T-cell (primary cell): ENCODE results near the gene TRPM6. TPM values are rescaled to one million over a fixed set of nuclear protein-coding genes. Genes with fewer than 3 reads are reported as not detected.

Experiments used
- ATAC-seq, 4 experiments: fragments of 200-7000 bp in 3 of 4; fragments of 150-1000 bp in 1 of 4; cut with Tn5 transposase; replicated peaks in 1 of 4; 1 replicate in 3 of 4; 2 replicates in 1 of 4; pipeline ENCODE4 v1.10.0; 2021; ENCODE audit warnings: moderate library complexity in 3 of 4, mild to moderate bottlenecking in 2 of 4, moderate number of reproducible peaks in 1 of 4
- CTCF ChIA-PET, 2 donors: fragments of 300-600 bp; sonication (Branson Sonifier 250); formaldehyde crosslinking; loops; one replicate each; lab custom pipeline; 2022; ENCODE audit warnings: antibody characterized with exemption in 2 of 2; lab: Charles Lee
- POLR2A ChIA-PET, 2 donors: fragments of 300-600 bp; sonication (Branson Sonifier 250); formaldehyde crosslinking; loops; one replicate each; lab custom pipeline; 2022; ENCODE audit warnings: antibody characterized with exemption in 2 of 2; lab: Charles Lee
- DNase-seq, 35 experiments: peaks; one replicate each; pipeline versions ENCODE4 v3.0.0 to v3.0.0-alpha.2; 2013 to 2023
- H3K27ac ChIP-seq: one replicate; pipeline ENCODE4 v1.5.1; 2013; ENCODE audit warnings: low read length
- H3K27me3 ChIP-seq, 2 experiments: replicated peaks in 1 of 2; 1 replicate in 1 of 2; 2 replicates in 1 of 2; pipeline versions ENCODE4 v1.6.1 to v1.7.0; 2013; ENCODE audit warnings: low read length in 1 of 2, mixed read lengths in 1 of 2; ENCODE audit not compliant: control insufficient read depth in 2 of 2, insufficient read depth in 2 of 2; ENCODE audit errors: extremely low read depth in 1 of 2
- H3K36me3 ChIP-seq, 2 donors: 1 replicate in 1 of 2; 2 replicates in 1 of 2; pipeline versions ENCODE4 v1.6.1 to v1.7.0; 2013; ENCODE audit warnings: low read length in 1 of 2; ENCODE audit not compliant: control insufficient read depth in 2 of 2, insufficient read depth in 1 of 2; ENCODE audit errors: extremely low read depth in 1 of 2
- H3K4me1 ChIP-seq, 2 experiments: 1 replicate in 1 of 2; 2 replicates in 1 of 2; pipeline versions ENCODE4 v1.6.1 to v1.7.0; 2013; ENCODE audit warnings: low read length in 2 of 2, mixed read lengths in 1 of 2; ENCODE audit not compliant: insufficient read depth in 2 of 2, control insufficient read depth in 1 of 2; ENCODE audit errors: extremely low read depth in 1 of 2
- H3K4me3 ChIP-seq, 2 donors: 1 replicate in 1 of 2; 2 replicates in 1 of 2; pipeline versions ENCODE4 v1.5.1 to v1.7.0; 2013; ENCODE audit warnings: mild to moderate bottlenecking in 2 of 2, low read length in 1 of 2, moderate library complexity in 1 of 2; ENCODE audit not compliant: control insufficient read depth in 1 of 2; ENCODE audit errors: extremely low read depth in 1 of 2
- H3K9me3 ChIP-seq: 2 replicates; pipeline ENCODE4 v1.7.0; 2013
- H3K27ac Mint-ChIP-seq, 2 donors: one replicate each; pipeline ENCODE4 v1.8.0; 2020 to 2021; ENCODE audit warnings: mild to moderate bottlenecking in 2 of 2, mixed read lengths in 2 of 2
- H3K27me3 Mint-ChIP-seq, 2 donors: one replicate each; pipeline ENCODE4 v1.8.0; 2021 to 2022; ENCODE audit warnings: mixed read lengths in 2 of 2
- H3K36me3 Mint-ChIP-seq: one replicate; pipeline ENCODE4 v1.8.0; 2021; ENCODE audit warnings: mixed read lengths
- H3K4me1 Mint-ChIP-seq, 3 donors: one replicate each; pipeline ENCODE4 v1.8.0; 2020 to 2022; ENCODE audit warnings: mixed read lengths in 3 of 3, mild to moderate bottlenecking in 1 of 3
- H3K4me3 Mint-ChIP-seq, 3 donors: one replicate each; pipeline ENCODE4 v1.8.0; 2020 to 2022; ENCODE audit warnings: mild to moderate bottlenecking in 3 of 3, mixed read lengths in 3 of 3, moderate library complexity in 3 of 3
- H3K9me3 Mint-ChIP-seq, 3 donors: one replicate each; pipeline ENCODE4 v1.8.0; 2020 to 2022; ENCODE audit warnings: mixed read lengths in 3 of 3
- WGBS: methylation state at CpG from one replicate; pipeline ENCODE4 v1.1.5; 2013; ENCODE audit warnings: missing lambda C conversion rate; ENCODE audit not compliant: insufficient coverage; 5-methylcytosine and 5-hydroxymethylcytosine counted together
- total RNA-seq, 35 experiments: library from RNA in 6 of 35; stranded (reverse) in 6 of 35; fragments of 120-200 nt in 1 of 35; gene quantifications; one replicate each; pipeline versions ENCODE4 v1.2.1 to v1.2.4 and lab custom pipeline; 2013 to 2026

TRPM6 gene
- total RNA-seq, 5 donors from 2014 or later (not counting 1 experiment from before 2014, with no cell fraction given): not detected

GRCh38 chr9:74821636-74822035, 66.1 kb downstream of the TRPM6 start:
- no peak overlapping the region for H3K27ac ChIP-seq
- no peak overlapping the region for H3K4me3 Mint-ChIP-seq
- H3K4me1 Mint-ChIP-seq: no peaks in the 10 kb centered on the region
- H3K4me3 ChIP-seq: no peak overlapping the region
- H3K27me3 Mint-ChIP-seq: peaks cover 4% of the 10 kb centered on the region in 2 donors
- no peaks in the 10 kb centered on the region for H3K9me3 ChIP-seq
- no peaks in the 10 kb centered on the region for H3K4me1 ChIP-seq
- POLR2A ChIA-PET: no interaction called here
- H3K27ac Mint-ChIP-seq: no peak overlapping the region
- H3K36me3 Mint-ChIP-seq: no peaks in the 10 kb centered on the region
- no peak for ATAC-seq
- H3K36me3 ChIP-seq: no peaks in the 10 kb centered on the region
- no peaks in the 10 kb centered on the region for H3K9me3 Mint-ChIP-seq
- 74% methylated on average over 8 of the region's 8 CpGs for WGBS
- H3K27me3 ChIP-seq: no peaks in the 10 kb centered on the region
- no peak for DNase-seq
- CTCF ChIA-PET: interaction anchor here in 1 of 2 donors (0.5 kb wide), 1 partner anchor 1568 kb away, joined by 3 read pairs; no protein-coding TSS in a partner anchor

- no peak for ATAC-seq
Observed at GRCh38 chr9:74817816-74818215, 69.9 kb downstream of the TRPM6 start.

GRCh38 chr9:74817281-74817810, 70.4 kb downstream of the TRPM6 start:
- Mint-ChIP-seq H3K27ac (no peak overlapping the region), H3K27me3 (peaks cover 3% of the 10 kb centered on the region in 2 donors), H3K4me1 (no peaks in the 10 kb centered on the region), H3K4me3 (no peak overlapping the region), H3K9me3 (no peaks in the 10 kb centered on the region), H3K36me3 (no peaks in the 10 kb centered on the region)
- no peak overlapping the region for H3K27ac ChIP-seq
- WGBS: 90% methylated on average over 6 of the region's 9 CpGs
- ATAC-seq (no peak), DNase-seq (no peak)
- no peaks in the 10 kb centered on the region for H3K36me3 ChIP-seq
- H3K4me3 ChIP-seq: no peak overlapping the region
- H3K9me3 ChIP-seq: no peaks in the 10 kb centered on the region
- H3K27me3 ChIP-seq: peaks cover 0 to 3% of the 10 kb centered on the region in 2 experiments
- POLR2A ChIA-PET: no interaction called here
- H3K4me1 ChIP-seq: no peaks in the 10 kb centered on the region
- CTCF ChIA-PET: no interaction called here

More at GRCh38 chr9:74817816-74818215, 69.9 kb downstream of the TRPM6 start:
- ChIA-PET POLR2A (no interaction called here), CTCF (no interaction called here)
- H3K4me1 Mint-ChIP-seq: no peaks in the 10 kb centered on the region
- H3K36me3 Mint-ChIP-seq: no peaks in the 10 kb centered on the region
- no peaks in the 10 kb centered on the region for H3K9me3 Mint-ChIP-seq
- Histone ChIP-seq H3K36me3 (no peaks in the 10 kb centered on the region), H3K9me3 (no peaks in the 10 kb centered on the region), H3K27ac (no peak overlapping the region), H3K27me3 (peaks cover 0 to 3% of the 10 kb centered on the region in 2 experiments), H3K4me3 (no peak overlapping the region), H3K4me1 (no peaks in the 10 kb centered on the region)
- no peak overlapping the region for H3K4me3 Mint-ChIP-seq
- no peak overlapping the region for H3K27ac Mint-ChIP-seq
- no CpG with 5 or more reads among the region's 2 CpGs for WGBS
- peaks cover 3% of the 10 kb centered on the region in 2 donors for H3K27me3 Mint-ChIP-seq
- no peak for DNase-seq

- H3K27me3 Mint-ChIP-seq: peaks cover 14 to 20% of the 10 kb centered on the region in 2 donors
- no peak for ATAC-seq
- WGBS: no CpG with 5 or more reads among the region's 2 CpGs
- ChIA-PET POLR2A (no interaction called here), CTCF (no interaction called here)
- H3K36me3 ChIP-seq: no peaks in the 10 kb centered on the region
- no peaks in the 10 kb centered on the region for H3K4me1 Mint-ChIP-seq
- H3K4me3 ChIP-seq: no peak overlapping the region
- DNase-seq: no peak
- H3K36me3 Mint-ChIP-seq: no peaks in the 10 kb centered on the region
- H3K9me3 Mint-ChIP-seq: no peaks in the 10 kb centered on the region
- no peak overlapping the region for H3K27ac Mint-ChIP-seq
- H3K27ac ChIP-seq: no peak overlapping the region
- H3K4me3 Mint-ChIP-seq: no peak overlapping the region
- no peaks in the 10 kb centered on the region for H3K9me3 ChIP-seq
- no peaks in the 10 kb centered on the region for H3K4me1 ChIP-seq
- H3K27me3 ChIP-seq: peaks cover 0 to 3% of the 10 kb centered on the region in 2 experiments
Observed at GRCh38 chr9:74810200-74810599, 77.5 kb downstream of the TRPM6 start.

- H3K4me1 ChIP-seq: no peaks in the 10 kb centered on the region
- no peaks in the 10 kb centered on the region for H3K9me3 ChIP-seq
- ChIA-PET POLR2A (no interaction called here), CTCF (no interaction called here)
- Mint-ChIP-seq H3K4me3 (no peak overlapping the region), H3K9me3 (no peaks in the 10 kb centered on the region), H3K4me1 (no peaks in the 10 kb centered on the region), H3K27me3 (peaks cover 24 to 40% of the 10 kb centered on the region in 2 donors), H3K36me3 (no peaks in the 10 kb centered on the region), H3K27ac (no peak overlapping the region)
- no peak for DNase-seq
- H3K27me3 ChIP-seq: peaks cover 0 to 3% of the 10 kb centered on the region in 2 experiments
- H3K36me3 ChIP-seq: no peaks in the 10 kb centered on the region
- no peak for ATAC-seq
- WGBS: no CpG with 5 or more reads among the region's 2 CpGs
- H3K27ac ChIP-seq: no peak overlapping the region
- no peak overlapping the region for H3K4me3 ChIP-seq
Observed at GRCh38 chr9:74804018-74804385, 83.7 kb downstream of the TRPM6 start.

DNA sequence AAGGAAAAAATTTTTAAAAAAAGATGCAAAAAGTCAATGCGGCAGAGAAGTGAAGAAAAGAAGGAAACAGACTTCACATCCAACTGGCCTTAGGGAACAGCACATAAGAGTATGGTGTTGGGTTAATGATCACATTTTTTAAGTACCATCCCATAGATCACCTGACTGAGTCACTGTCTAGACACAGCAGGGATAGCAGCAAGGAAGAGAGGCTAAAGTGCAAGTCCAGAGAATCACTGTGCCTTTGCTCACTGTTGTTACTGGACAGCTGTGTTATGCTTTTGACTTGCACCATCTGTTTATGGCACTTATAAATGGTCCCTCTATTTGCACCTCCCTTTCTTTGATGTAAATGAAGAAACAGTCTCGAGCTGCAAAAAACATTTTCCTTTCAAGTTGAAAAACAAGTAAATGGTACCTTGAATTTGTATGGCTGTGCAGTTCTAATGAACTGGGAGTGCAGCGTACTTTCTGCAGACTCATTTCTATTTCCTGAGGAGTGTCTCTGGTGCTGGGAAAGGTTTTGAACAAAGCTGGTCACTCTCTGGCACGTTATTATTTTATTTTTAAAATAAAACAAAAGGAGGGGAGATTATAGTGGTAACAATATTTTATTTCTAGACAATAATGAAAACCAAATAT, 84.2 kb downstream of the TRPM6 start:
- no peak overlapping the region for H3K27ac ChIP-seq
- ATAC-seq: no peak
- H3K27me3 ChIP-seq: peaks cover 0 to 3% of the 10 kb centered on the region in 2 experiments
- Mint-ChIP-seq H3K4me1 (no peaks in the 10 kb centered on the region), H3K27me3 (peaks cover 23 to 37% of the 10 kb centered on the region in 2 donors), H3K4me3 (no peak overlapping the region), H3K9me3 (no peaks in the 10 kb centered on the region), H3K27ac (no peak overlapping the region), H3K36me3 (no peaks in the 10 kb centered on the region)
- H3K36me3 ChIP-seq: no peaks in the 10 kb centered on the region
- WGBS: no CpG with 5 or more reads among the region's 4 CpGs
- no peaks in the 10 kb centered on the region for H3K9me3 ChIP-seq
- CTCF ChIA-PET: no interaction called here
- H3K4me1 ChIP-seq: no peaks in the 10 kb centered on the region
- no peak overlapping the region for H3K4me3 ChIP-seq
- no peak for DNase-seq
- POLR2A ChIA-PET: no interaction called here
